NCI-H2227 (cell line): ENCODE results near the gene NDUFAF8.

ENCODE experiments used
- DNase-seq: peaks from one replicate; lab custom pipeline; 2025; ENCODE audit not compliant: unreplicated experiment; lab: John Stamatoyannopoulos, UW

NDUFAF8 gene

DNA sequence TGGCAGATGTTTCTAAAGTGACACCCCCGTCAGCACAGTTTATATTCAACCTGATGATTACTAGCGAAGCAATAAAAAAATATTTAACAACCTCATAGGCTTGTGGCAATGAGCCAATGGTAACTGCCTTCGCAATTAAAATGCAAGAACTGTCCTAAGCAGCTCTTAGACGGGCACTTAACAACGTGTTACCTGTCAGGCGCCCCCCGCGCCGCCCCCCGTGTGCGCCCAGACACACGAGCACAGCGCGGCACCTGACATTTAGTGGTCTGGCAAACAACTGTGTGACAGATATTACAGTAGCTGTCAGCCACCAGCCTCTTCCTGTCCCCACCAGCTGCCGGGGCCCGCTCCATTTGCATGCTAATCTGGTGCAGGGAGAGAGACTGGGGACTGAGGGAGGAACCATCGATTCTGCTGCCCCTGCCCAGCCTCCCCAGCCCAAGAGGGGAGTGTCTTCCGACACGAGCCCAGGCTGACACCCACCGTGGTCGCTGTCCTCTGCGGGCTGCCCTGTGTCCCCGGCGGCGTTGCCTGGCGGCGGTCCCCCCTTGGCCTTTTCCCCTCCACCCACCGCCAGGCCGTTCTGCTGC lies 12.7 kb downstream of the NDUFAF8 start:
- DNase-seq, result peak; percentile 55

DNA sequence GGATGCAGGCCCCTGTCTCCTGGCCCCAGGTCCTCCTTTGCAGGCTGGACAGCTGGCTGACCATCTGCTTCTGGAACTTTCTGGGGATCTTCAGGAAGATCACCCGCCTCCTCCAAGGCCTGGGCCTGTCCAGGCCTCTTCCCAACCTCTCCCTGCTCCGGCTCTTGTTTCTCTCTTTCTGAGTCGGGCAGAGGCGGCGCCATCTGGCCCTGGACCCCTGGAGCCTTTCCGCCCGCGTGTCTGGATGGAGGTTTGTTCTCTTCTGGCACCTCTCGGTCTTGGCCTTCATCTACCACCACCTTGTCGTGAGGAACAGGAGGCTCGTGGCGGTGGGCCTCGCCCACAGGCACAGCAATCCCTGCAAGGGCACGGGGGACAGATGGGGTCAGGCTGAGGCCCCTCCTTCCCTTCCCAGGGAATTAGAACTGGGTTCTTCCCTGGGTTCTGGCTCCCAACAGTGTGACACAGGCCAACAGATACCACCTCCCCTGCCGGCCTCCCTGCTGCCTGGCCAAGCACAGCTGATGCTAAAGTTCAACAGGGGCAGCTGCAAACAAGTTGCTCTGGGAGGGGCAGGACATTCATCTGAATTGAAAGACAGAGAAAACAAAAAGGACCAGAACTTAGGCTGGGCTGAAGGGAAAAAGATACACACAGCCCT lies 13.3 kb downstream of the NDUFAF8 start:
- peak; percentile 45 for DNase-seq

DNA sequence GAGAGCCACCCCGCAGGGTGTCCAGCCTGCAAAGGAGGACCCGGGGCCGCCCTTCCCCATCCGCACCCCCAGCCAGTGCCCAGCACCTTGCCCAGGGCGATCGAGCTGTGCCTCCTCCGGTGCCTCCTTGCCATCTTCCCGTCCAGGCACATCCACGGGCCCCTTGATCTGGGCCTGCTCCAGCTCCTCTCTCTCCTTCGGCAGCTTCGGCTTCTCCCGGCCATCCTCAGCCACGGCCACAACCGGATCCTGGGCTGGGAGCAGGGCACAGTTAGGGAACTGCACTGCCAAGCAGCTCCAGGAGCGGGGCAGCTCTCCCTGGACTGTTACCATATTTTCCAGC lies 13.8 kb downstream of the NDUFAF8 start:
- DNase-seq, result no peak

- DNase-seq, result peak; percentile 60
Observed at GRCh38 chr17:81253358-81254131, 14.4 kb downstream of the NDUFAF8 start.

DNA sequence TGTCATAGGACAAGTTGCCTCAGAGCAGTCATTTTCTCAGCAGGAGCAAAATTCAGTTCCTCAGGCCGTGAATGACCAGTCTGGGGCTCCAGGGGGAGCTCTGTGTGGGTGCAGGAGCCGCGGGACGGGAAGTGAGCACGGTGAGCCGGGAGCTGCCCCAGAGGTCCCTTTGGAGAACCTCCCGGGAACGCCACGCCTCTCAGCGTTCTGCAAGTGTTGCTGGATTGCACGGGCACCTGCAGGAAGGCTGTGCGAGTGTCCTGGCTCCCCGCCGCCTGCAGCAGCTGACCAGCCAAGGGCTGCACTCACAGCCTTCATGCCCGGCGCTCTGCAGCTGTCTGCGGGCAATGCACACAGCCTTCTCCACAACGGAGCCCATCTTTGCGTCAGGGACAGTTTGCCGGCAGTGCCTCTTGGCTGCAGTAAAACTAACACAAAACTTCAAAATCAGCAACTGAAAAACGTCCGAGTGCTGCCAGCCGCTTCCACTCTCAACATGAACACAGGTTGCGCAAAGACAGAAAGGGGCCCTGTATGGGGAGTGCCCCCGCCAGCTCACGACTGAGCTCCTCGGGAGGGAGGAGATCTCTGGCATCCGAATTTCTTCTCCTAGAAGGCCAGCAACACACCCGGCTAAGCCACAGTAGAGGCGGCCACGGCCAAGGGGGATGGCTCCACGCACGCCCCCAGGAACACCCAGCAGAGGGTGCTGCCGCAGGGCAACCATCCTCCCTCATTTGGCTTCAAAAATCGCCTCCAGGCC lies 16.0 kb downstream of the NDUFAF8 start:
- DNase-seq, result peak; percentile 94

GRCh38 chr17:81256616-81257015 lies 17.5 kb downstream of the NDUFAF8 start:
- no peak for DNase-seq

DNA sequence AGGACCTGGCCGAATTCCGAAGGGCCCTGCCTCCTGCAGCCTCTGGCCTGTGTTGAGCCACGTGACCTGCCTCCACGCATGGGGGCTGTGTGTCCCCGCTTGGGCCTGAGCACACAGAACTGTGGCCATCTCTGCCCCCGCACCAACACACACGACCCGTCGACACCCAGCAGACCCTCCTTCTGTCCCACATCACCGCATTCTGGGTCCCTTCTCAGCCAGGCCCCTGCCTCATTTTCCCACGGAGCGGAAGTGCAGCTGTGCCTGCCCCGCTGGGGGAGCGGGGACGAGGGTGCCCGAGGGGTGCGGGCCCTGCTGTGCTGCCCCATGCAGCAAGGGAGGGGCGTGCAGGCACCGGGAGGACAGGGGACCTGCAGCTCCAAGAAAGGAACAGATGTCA lies 18.4 kb downstream of the NDUFAF8 start:
- DNase-seq, result no peak

GRCh38 chr17:81258292-81258691 lies 19.2 kb downstream of the NDUFAF8 start:
- DNase-seq, result no peak

DNA sequence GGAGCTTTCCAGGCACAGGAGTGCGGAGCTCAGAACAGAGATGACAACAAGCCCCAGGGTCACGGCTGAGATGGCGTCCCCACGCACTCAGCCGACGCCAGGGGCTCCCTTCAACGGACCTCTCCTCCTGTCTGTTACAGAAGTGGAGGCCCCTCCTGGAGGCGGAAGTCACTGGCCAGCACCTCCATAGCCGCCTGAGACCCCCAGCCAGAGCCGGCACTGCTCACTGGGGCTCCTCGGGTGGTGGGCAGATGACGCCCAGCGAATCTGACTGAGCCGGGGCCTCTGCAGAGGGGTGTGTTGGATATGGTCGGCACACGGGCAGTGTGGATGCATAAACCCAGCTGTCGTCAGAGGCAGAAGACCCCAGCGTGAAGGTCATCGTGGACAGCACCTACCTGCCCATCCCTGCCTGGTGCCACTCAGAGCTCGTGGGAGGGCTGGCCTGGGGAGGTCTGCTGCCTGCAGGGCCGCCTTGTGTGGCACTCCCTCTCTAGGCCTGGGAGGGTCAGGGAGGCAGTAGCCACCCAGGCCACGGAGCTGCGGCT lies 20.0 kb downstream of the NDUFAF8 start:
- no peak for DNase-seq

DNA sequence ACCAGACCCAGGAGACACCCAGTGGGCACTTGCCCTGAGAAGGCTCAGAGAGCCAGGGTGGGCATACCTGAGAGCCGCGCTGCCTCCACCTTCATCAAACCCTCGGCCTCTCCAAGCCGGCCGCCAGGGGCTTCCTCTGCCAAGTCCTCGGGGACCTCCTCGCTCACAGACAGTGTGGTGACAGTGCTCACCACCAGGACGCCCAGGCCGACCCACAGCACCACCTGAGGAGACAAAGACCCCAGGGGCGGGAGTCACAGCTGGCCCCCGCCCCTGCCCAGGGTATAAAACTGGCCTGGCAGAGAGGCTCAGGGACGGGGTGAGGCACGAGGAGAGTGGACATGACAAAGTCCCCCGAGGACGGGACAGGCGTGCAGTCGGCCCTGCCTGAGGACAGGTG lies 21.1 kb downstream of the NDUFAF8 start:
- DNase-seq, result no peak

- DNase-seq, result no peak
Observed at GRCh38 chr17:81260641-81261040, 21.5 kb downstream of the NDUFAF8 start.

DNA sequence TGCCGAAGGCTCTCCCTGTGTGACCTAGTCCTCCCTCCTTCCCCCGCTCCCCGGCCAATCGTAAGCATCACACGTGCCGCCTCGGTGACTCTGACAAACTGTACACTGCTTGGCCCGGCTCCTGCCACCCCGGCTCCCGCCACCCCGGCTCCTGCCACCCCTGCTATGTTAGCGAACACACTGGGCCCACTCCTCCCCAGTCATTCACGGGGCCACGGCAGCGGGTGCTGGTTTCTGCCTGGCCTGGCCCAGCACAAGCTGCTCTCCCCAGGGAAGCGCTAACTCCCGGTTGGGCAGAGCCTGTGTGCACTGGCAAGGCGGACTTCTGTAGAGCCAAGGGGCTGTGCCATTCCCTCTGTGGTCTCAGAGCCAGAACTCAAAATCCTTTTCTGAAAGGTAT lies 22.0 kb downstream of the NDUFAF8 start:
- DNase-seq, result no peak

GRCh38 chr17:81261582-81262336 lies 22.6 kb downstream of the NDUFAF8 start:
- no peak for DNase-seq

- DNase-seq, result no peak
Observed at GRCh38 chr17:81263371-81264181, 24.5 kb downstream of the NDUFAF8 start.

GRCh38 chr17:81264640-81265039 lies 25.5 kb downstream of the NDUFAF8 start:
- no peak for DNase-seq

DNA sequence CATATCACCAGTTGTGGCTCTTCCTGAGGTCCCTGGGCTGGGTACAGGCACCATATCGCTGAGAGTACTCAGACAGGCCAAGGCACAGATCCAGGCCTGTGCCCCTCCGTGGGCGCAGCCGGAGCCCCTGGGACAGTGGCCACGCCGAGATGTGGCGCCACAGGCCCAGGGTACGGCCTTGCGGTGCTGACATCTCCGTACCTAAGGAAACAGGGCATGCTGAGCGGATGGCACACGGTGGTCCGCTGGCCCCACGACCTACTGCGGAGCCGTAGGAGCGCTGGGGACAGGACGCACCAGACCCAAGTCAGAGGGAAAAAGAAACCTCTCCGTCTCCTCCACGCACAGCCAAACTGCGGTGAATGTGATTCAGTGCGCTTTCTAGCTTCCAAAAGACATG lies 26.5 kb downstream of the NDUFAF8 start:
- DNase-seq, result no peak

DNA sequence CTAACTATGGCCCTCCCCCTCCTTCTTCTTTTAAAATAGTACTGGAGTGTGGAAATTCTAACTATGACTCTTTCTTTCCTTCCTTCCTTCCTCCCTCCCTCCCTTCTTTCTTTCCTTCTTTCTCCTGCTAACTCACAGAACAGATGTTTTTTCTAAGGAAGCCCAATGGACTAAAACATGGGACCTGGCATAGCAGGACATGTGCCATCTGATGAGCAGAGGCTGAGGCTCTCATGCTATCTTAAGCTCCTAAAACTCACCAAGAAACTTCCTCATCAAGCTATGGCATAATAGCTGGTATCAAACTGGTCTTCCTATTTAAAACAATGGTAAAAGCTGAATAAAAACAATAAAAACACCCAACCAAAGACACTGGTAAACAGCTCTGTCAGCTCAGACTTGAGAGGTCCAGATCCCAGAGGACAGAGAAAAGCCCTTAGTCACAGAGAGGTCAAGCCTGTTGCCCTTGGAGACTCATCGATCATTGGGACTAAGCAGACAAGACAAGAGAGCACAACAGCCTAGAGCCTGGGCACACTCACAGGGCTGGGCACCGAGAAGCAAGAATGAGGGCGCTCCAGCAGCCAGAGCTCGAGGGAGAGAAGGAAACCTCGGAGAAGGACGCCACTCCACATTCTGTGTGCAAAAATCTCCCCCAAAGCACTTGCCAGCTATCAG lies 28.4 kb downstream of the NDUFAF8 start:
- no peak for DNase-seq

DNA sequence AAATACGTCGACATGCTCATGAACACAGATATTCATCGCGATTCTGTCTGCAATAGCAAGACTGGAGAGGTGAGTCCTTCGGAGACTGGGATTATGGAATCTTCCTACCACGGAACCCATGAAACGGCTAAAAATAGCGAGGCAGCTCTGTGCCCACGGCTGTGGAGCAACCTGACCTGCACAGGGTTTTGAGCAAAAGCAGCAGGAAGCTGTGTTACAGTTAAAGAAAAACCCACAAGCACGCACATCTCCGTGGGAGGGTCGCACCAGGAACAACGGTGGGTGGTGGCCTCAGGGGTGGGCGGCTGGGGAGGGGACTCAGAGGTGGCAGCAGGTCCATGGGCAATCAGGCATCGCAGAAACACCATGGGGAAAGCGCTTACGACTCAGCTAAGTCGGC lies 31.2 kb downstream of the NDUFAF8 start:
- no peak for DNase-seq

DNA sequence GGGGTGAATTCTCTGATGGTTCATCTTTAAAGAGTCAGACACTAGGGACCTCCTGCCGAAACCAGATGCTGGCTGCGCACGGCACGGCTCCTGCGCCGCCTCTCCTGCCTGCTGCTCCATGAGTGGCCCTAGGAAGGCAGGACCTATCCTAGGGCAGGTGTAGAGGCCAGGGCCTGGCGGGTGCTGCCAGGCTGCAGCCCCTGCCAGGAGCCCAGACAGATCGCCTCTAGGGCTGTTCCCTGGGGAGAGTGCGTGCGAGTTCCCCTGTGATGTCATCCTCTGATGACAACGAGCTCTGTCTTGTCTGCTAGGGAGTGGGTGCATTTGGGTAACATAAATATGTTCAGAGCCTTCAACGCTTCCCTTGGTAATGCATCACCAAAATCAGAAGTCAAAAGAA lies 32.1 kb downstream of the NDUFAF8 start:
- DNase-seq, result no peak
